CD4-positive, alpha-beta T cell (primary cell): ENCODE results near the gene RESP18. TPM values are rescaled to one million over a fixed set of nuclear protein-coding genes. Genes with fewer than 3 reads are reported as not detected.

Experiments used
- ATAC-seq: fragments of 200-7000 bp; cut with Tn5 transposase; one replicate; pipeline ENCODE4 v1.10.0; 2022; ENCODE audit warnings: mild to moderate bottlenecking; ENCODE audit not compliant: poor library complexity
- CTCF ChIA-PET: fragments of 350-600 bp; sonication (Branson Sonifier 250); formaldehyde crosslinking; loops from one replicate; lab custom pipeline; 2021; ENCODE audit warnings: antibody characterized with exemption, inconsistent platforms; lab: Charles Lee
- POLR2A ChIA-PET: fragments of 350-600 bp; sonication (Branson Sonifier 250); formaldehyde crosslinking; loops from one replicate; lab custom pipeline; 2021; ENCODE audit warnings: antibody characterized with exemption, inconsistent platforms; lab: Charles Lee
- DNase-seq, 14 experiments: peaks; one replicate each; pipeline ENCODE4 v3.0.0-alpha.2; 2013 to 2020; ENCODE audit warnings: mixed read lengths in 2 of 14
- H3K27ac ChIP-seq, 2 donors: one replicate each; pipeline versions ENCODE4 v1.5.1 to v1.7.0; 2013; ENCODE audit warnings: low read length in 2 of 2, low read depth in 1 of 2, mild to moderate bottlenecking in 1 of 2
- H3K27me3 ChIP-seq, 2 experiments: 1 replicate in 1 of 2; 2 replicates in 1 of 2; pipeline versions ENCODE4 v1.6.1 to v1.7.0; 2013; ENCODE audit warnings: low read length in 2 of 2, control low read depth in 1 of 2, mild to moderate bottlenecking in 1 of 2, moderate library complexity in 1 of 2; ENCODE audit not compliant: insufficient read depth in 2 of 2, control insufficient read depth in 1 of 2
- H3K36me3 ChIP-seq: one replicate; pipeline ENCODE4 v1.6.1; 2013; ENCODE audit warnings: low read length, control low read depth; ENCODE audit not compliant: insufficient read depth
- H3K4me1 ChIP-seq: one replicate; pipeline ENCODE4 v1.6.1; 2013; ENCODE audit warnings: low read length, control low read depth; ENCODE audit not compliant: insufficient read depth
- H3K4me3 ChIP-seq: one replicate; pipeline ENCODE4 v1.5.1; 2013; ENCODE audit warnings: mild to moderate bottlenecking, low read length, moderate library complexity
- H3K9me3 ChIP-seq, 2 experiments: 1 replicate in 1 of 2; 2 replicates in 1 of 2; pipeline versions ENCODE4 v1.6.1 to v1.7.0; 2013; ENCODE audit warnings: low read length in 2 of 2, mild to moderate bottlenecking in 2 of 2, control low read depth in 1 of 2, moderate library complexity in 1 of 2; ENCODE audit not compliant: control insufficient read depth in 1 of 2, insufficient read depth in 1 of 2
- H3K27ac Mint-ChIP-seq: one replicate; pipeline ENCODE4 v1.8.0; 2020; ENCODE audit warnings: mixed read lengths
- H3K27me3 Mint-ChIP-seq: one replicate; pipeline ENCODE4 v1.8.0; 2021; ENCODE audit warnings: mixed read lengths
- H3K36me3 Mint-ChIP-seq: one replicate; pipeline ENCODE4 v1.8.0; 2021; ENCODE audit warnings: low read depth, mixed read lengths
- H3K4me1 Mint-ChIP-seq: one replicate; pipeline ENCODE4 v1.8.0; 2021; ENCODE audit warnings: low read depth, mixed read lengths
- H3K4me3 Mint-ChIP-seq: one replicate; pipeline ENCODE4 v1.8.0; 2020; ENCODE audit warnings: mild to moderate bottlenecking, mixed read lengths
- H3K9me3 Mint-ChIP-seq: one replicate; pipeline ENCODE4 v1.8.0; 2020; ENCODE audit warnings: mixed read lengths
- intact Hi-C, 2 experiments: fragments of 100-400 bp; cut with DNase I in 1 of 2; cut with micrococcal nuclease in 1 of 2; formaldehyde crosslinking; loops; one replicate each; pipeline versions ENCODE4 v1.15.1 to v1.9.0; 2023 to 2025; cut with DNase I, micrococcal nuclease
- polyA plus RNA-seq, 2 donors: library from polyadenylated mRNA; unstranded; fragments of 120-200 nt; gene quantifications; one replicate each; pipeline ENCODE4 v1.2.1, GENCODE V29; 2013
- total RNA-seq, 174 experiments: library from RNA in 2 of 174; stranded (reverse) in 2 of 174; gene quantifications; one replicate each; pipeline ENCODE4 v1.2.3 and lab custom pipeline; 2021 to 2026
- TF ChIP-seq, protein P1 (sequence below): fragments of 200-600 bp; IDR thresholded peaks from one replicate; pipeline ENCODE4 v1.8.0; 2022; ENCODE audit warnings: antibody characterized with exemption, mild to moderate bottlenecking

Gene RESP18
- total RNA-seq: not detected
- not detected for polyA plus RNA-seq (2013, experiment 1 of 2)
- polyA plus RNA-seq (2013, experiment 2 of 2): not detected
- 0 to 0.08 (median 0) reads per million in 172 experiments for total RNA-seq (lab: John Stamatoyannopoulos, UW)

- CTCF ChIA-PET: no interaction called here
- POLR2A ChIA-PET: no interaction called here
- DNase-seq (no peak), ATAC-seq (no peak)
- no peaks in the 10 kb centered on the region for H3K4me1 ChIP-seq
- Mint-ChIP-seq H3K27ac (no peak within 1 kb of the TSS), H3K9me3 (peaks cover 6% of the 10 kb centered on the region), H3K27me3 (peaks cover 89% of the 10 kb centered on the region), H3K36me3 (no peaks in the 10 kb centered on the region), H3K4me1 (no peaks in the 10 kb centered on the region), H3K4me3 (no peak within 1 kb of the TSS)
- peaks cover 50 to 54% of the 10 kb centered on the region in 2 experiments for H3K27me3 ChIP-seq
- no peak within 1 kb of the TSS for H3K4me3 ChIP-seq
- intact Hi-C loops: no loop called here
- TF ChIP-seq, protein P1, sequence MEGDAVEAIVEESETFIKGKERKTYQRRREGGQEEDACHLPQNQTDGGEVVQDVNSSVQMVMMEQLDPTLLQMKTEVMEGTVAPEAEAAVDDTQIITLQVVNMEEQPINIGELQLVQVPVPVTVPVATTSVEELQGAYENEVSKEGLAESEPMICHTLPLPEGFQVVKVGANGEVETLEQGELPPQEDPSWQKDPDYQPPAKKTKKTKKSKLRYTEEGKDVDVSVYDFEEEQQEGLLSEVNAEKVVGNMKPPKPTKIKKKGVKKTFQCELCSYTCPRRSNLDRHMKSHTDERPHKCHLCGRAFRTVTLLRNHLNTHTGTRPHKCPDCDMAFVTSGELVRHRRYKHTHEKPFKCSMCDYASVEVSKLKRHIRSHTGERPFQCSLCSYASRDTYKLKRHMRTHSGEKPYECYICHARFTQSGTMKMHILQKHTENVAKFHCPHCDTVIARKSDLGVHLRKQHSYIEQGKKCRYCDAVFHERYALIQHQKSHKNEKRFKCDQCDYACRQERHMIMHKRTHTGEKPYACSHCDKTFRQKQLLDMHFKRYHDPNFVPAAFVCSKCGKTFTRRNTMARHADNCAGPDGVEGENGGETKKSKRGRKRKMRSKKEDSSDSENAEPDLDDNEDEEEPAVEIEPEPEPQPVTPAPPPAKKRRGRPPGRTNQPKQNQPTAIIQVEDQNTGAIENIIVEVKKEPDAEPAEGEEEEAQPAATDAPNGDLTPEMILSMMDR: no peak
- H3K36me3 ChIP-seq: no peaks in the 10 kb centered on the region
- H3K9me3 ChIP-seq: peaks cover 10 to 21% of the 10 kb centered on the region in 2 experiments
- no peak within 1 kb of the TSS for H3K27ac ChIP-seq
Observed at GRCh38 chr2:219332542-219332941, at the start of gene RESP18. Gene RESP18, minus strand, starts transcription at chr2:219332744.

GRCh38 chr2:219381448-219381847 lies 48.9 kb upstream of the RESP18 start:
- Histone ChIP-seq H3K36me3 (peaks cover 72% of the 10 kb centered on the region), H3K27me3 (no peaks in the 10 kb centered on the region), H3K4me1 (peaks cover 10% of the 10 kb centered on the region), H3K27ac (no peak overlapping the region), H3K4me3 (no peak overlapping the region), H3K9me3 (no peaks in the 10 kb centered on the region)
- no peak for ATAC-seq
- ChIA-PET POLR2A (no interaction called here), CTCF (no interaction called here)
- TF ChIP-seq, protein P1: no peak
- Mint-ChIP-seq H3K27me3 (no peaks in the 10 kb centered on the region), H3K9me3 (no peaks in the 10 kb centered on the region), H3K4me1 (peaks cover 5% of the 10 kb centered on the region), H3K36me3 (peaks cover 82% of the 10 kb centered on the region), H3K27ac (no peak overlapping the region), H3K4me3 (no peak overlapping the region)
- DNase-seq: no peak
- intact Hi-C loops: loop anchor here in 1 of 2 experiments (10.0 kb wide), 1 partner anchor 177 kb away; the partner anchor contains the start of gene ZFAND2B

- ATAC-seq (no peak), DNase-seq (no peak)
- POLR2A ChIA-PET: no interaction called here
- TF ChIP-seq, protein P1: no peak
- H3K36me3 Mint-ChIP-seq: peaks cover 84% of the 10 kb centered on the region
- H3K27me3 ChIP-seq: no peaks in the 10 kb centered on the region
- H3K4me1 ChIP-seq: peaks cover 5% of the 10 kb centered on the region
- H3K27me3 Mint-ChIP-seq: no peaks in the 10 kb centered on the region
- H3K36me3 ChIP-seq: peaks cover 67% of the 10 kb centered on the region
- H3K4me3 ChIP-seq: no peak overlapping the region
- intact Hi-C loops: loop anchor here in 1 of 2 experiments (10.0 kb wide), 1 partner anchor 176 kb away; the partner anchor contains the start of gene ZFAND2B
- no peaks in the 10 kb centered on the region for H3K9me3 ChIP-seq
- no peaks in the 10 kb centered on the region for H3K9me3 Mint-ChIP-seq
- H3K27ac ChIP-seq: no peak overlapping the region
- H3K27ac Mint-ChIP-seq: no peak overlapping the region
- H3K4me3 Mint-ChIP-seq: no peak overlapping the region
- H3K4me1 Mint-ChIP-seq: peaks cover 5% of the 10 kb centered on the region
- CTCF ChIA-PET: no interaction called here
Observed at GRCh38 chr2:219380926-219381325, 48.4 kb upstream of the RESP18 start.
